ES-I3 (cell line): ENCODE data around the gene PDE7B.

Experiments
- H3K36me3 ChIP-seq: 2 replicates; pipeline ENCODE4 v1.6.1; 2013; ENCODE audit warnings: mild to moderate bottlenecking, low read length, control low read depth, moderate library complexity; ENCODE audit not compliant: insufficient read depth
- H3K4me1 ChIP-seq: 2 replicates; pipeline ENCODE4 v1.6.1; 2013; ENCODE audit warnings: mild to moderate bottlenecking, control low read depth, low read length; ENCODE audit not compliant: insufficient read depth
- H3K9ac ChIP-seq: 2 replicates; pipeline ENCODE4 v1.6.1; 2013; ENCODE audit warnings: low read depth, mild to moderate bottlenecking, low read length, moderate library complexity
- H3K9me3 ChIP-seq: 2 replicates; pipeline ENCODE4 v1.6.1; 2013; ENCODE audit warnings: mild to moderate bottlenecking, low read length, moderate library complexity; ENCODE audit not compliant: control insufficient read depth, insufficient read depth

PDE7B gene

GRCh38 chr6:135828021-135828420 is 23.5 kb upstream of the PDE7B start:
- H3K36me3 ChIP-seq = no peaks in the 10 kb centered on the region
- no peak overlapping the region for H3K9ac ChIP-seq
- 0 out of 2 replicates have a peak, but pooled peaks cover 4% of the 10 kb centered on the region for H3K4me1 ChIP-seq
- peaks cover 4% of the 10 kb centered on the region; the same call in 1 of the 2 replicates for H3K9me3 ChIP-seq

GRCh38 chr6:135830452-135830881 is 21.0 kb upstream of the PDE7B start:
- H3K9me3 ChIP-seq = no peaks in the 10 kb centered on the region
- H3K4me1 ChIP-seq = 0 out of 2 replicates have a peak, but pooled peaks cover 4% of the 10 kb centered on the region
- H3K36me3 ChIP-seq = no peaks in the 10 kb centered on the region
- no peak overlapping the region for H3K9ac ChIP-seq

DNA sequence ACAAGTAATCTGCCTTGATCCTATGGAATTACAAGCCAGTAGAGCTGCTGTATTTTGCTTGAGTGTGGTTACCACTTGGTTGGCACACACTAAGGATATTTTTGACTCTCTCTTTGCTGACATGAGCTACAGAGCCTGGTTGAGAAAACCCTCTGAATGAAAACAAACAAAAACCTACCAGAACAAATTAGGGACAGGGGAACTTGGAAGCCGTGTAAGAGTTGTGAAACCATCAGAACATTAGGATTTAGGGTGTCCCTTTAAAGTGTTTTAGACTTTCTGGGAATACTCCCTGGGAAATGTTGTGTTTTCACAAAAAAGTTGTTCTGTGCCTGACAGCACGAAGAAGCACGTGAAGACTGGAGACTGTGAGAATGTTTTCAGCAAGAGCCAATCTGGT is 20.5 kb upstream of the PDE7B start:
- H3K9ac ChIP-seq = no peak overlapping the region
- H3K36me3 ChIP-seq = no peaks in the 10 kb centered on the region
- no peaks in the 10 kb centered on the region for H3K9me3 ChIP-seq
- H3K4me1 ChIP-seq = 0 out of 2 replicates have a peak, but pooled peaks cover 4% of the 10 kb centered on the region

DNA sequence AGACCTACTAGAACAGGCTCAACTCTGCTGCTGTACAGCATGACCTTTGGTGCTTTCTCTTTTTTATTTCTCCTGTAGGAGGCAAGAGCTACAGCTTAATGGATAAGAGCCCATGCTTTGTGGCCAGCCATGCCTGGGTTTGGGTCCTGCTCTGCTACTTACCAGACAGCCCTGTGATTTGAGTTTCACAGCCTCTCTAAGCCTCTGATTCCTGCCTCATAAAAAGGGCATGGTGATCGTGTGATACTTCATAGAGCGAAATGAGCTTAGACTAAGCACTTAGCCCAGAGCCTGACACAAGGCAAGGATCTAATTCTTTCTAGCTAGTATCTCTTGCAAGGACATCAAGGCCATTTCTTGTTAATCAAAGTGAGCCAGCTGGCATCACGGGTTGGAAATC is 19.3 kb upstream of the PDE7B start:
- Histone ChIP-seq H3K36me3 (no peaks in the 10 kb centered on the region), H3K4me1 (no peaks in the 10 kb centered on the region), H3K9me3 (no peaks in the 10 kb centered on the region), H3K9ac (no peak overlapping the region)

- Histone ChIP-seq H3K9me3 (no peaks in the 10 kb centered on the region), H3K36me3 (no peaks in the 10 kb centered on the region)
Measured at GRCh38 chr6:135833771-135834170, 17.7 kb upstream of the PDE7B start.

GRCh38 chr6:135837735-135838449 is 13.6 kb upstream of the PDE7B start:
- peaks cover 4% of the 10 kb centered on the region; the same call in 1 of the 2 replicates for H3K4me1 ChIP-seq

More at GRCh38 chr6:135833771-135834170, 17.7 kb upstream of the PDE7B start:
- H3K9ac ChIP-seq = no peak overlapping the region
- H3K4me1 ChIP-seq = peaks cover 4% of the 10 kb centered on the region; the same call in 1 of the 2 replicates

GRCh38 chr6:135839121-135839520 is 12.4 kb upstream of the PDE7B start:
- peaks cover 4% of the 10 kb centered on the region; the same call in 1 of the 2 replicates for H3K4me1 ChIP-seq
- H3K36me3 ChIP-seq = no peaks in the 10 kb centered on the region
- H3K9me3 ChIP-seq = no peaks in the 10 kb centered on the region
- H3K9ac ChIP-seq = no peak overlapping the region

More at GRCh38 chr6:135837735-135838449, 13.6 kb upstream of the PDE7B start:
- Histone ChIP-seq H3K9me3 (no peaks in the 10 kb centered on the region), H3K9ac (no peak overlapping the region), H3K36me3 (no peaks in the 10 kb centered on the region)

DNA sequence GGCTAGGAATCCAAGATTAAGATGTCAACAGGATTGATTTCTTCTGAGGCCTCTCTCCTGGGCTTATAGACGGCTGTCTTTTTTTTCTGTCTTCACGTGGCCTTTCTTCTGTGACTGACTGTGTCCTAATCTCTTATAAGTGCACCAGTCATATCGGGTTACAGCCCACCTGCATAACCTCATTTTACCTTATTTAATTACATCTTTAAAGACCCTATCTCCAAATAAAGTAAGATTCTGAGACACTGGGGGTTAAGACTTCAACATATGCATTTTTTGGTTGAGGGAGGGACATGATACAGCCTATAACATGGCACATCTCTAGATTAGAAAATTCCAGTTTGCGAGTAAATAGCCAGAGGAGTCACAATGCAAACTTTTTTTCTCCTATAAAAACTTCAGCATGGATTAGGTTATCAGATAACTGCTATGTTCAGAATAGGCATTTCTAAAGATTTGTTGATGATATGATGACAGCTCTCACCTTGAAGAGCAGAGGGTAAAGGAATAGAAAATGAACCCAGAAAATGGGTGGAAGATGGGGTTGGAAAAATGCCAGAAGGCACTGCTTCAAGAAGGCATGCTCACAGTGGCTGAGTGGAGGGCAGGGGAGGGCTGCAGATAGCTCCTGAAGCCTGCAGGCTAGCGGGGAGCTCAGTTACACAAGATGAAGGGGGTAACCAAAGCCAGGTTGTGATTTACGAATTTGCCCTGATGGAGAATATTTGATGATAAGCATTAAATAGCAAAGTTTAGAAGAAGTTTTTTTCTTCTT is 8.7 kb upstream of the PDE7B start:
- Histone ChIP-seq H3K36me3 (no peaks in the 10 kb centered on the region), H3K9me3 (no peaks in the 10 kb centered on the region), H3K4me1 (peaks cover 1% of the 10 kb centered on the region; the same call in 1 of the 2 replicates), H3K9ac (no peak overlapping the region)

GRCh38 chr6:135850882-135851281 is 619 bp upstream of the PDE7B start:
- no peaks in the 10 kb centered on the region for H3K9me3 ChIP-seq
- peaks cover 19% of the 10 kb centered on the region for H3K4me1 ChIP-seq
- no peaks in the 10 kb centered on the region for H3K36me3 ChIP-seq
- H3K9ac ChIP-seq = no peak overlapping the region

DNA sequence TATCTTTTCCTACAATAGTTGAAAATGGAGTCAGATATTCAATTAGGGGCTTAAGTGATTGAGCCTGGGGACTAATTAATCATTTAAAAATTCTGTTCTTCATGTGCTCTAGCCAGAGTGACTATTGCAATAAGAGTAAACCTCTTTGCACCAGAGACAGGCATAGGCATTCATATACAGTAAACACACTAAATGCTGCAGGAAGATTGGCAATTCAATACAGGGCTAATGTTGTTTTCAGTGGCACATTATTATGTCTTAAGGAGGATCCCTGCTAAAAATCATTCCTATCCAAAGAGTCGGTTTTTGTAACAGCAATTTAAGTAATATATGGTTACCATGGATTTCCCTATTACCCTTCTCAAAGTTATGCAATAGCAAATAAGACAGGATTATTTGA is 1.2 kb downstream of the PDE7B start:
- Histone ChIP-seq H3K4me1 (peaks cover 19% of the 10 kb centered on the region), H3K9me3 (no peaks in the 10 kb centered on the region), H3K36me3 (no peaks in the 10 kb centered on the region), H3K9ac (no peak overlapping the region)

GRCh38 chr6:135853227-135853626 is 1.7 kb downstream of the PDE7B start:
- Histone ChIP-seq H3K9me3 (no peaks in the 10 kb centered on the region), H3K4me1 (peaks cover 19% of the 10 kb centered on the region), H3K9ac (no peak overlapping the region)

DNA sequence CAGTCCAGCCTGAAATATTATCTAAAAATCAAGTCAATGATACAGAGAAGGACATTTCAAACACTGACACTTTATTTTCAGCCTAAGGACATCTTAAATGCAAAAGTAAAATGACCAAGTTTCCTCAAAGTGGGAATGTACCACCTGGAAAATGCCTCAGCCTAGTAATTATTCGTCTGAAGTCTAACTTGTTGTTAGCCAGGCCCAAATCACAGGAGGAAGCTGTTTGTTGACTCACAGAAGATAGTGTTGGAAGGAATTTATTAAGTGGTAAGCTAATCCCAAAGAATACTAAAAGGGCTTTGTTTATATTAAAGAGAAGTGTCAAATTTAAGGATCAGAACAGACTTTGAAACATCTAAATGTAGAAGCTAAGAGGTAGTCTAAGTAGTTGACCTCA is 2.5 kb downstream of the PDE7B start:
- H3K4me1 ChIP-seq = peaks cover 19% of the 10 kb centered on the region
- H3K9ac ChIP-seq = no peak overlapping the region
- no peaks in the 10 kb centered on the region for H3K36me3 ChIP-seq
- no peaks in the 10 kb centered on the region for H3K9me3 ChIP-seq

More at GRCh38 chr6:135853227-135853626, 1.7 kb downstream of the PDE7B start:
- no peaks in the 10 kb centered on the region for H3K36me3 ChIP-seq

- Histone ChIP-seq H3K36me3 (no peaks in the 10 kb centered on the region), H3K9me3 (no peaks in the 10 kb centered on the region), H3K4me1 (peaks cover 19% of the 10 kb centered on the region), H3K9ac (no peak overlapping the region)
Measured at GRCh38 chr6:135854799-135855198, 3.3 kb downstream of the PDE7B start.

DNA sequence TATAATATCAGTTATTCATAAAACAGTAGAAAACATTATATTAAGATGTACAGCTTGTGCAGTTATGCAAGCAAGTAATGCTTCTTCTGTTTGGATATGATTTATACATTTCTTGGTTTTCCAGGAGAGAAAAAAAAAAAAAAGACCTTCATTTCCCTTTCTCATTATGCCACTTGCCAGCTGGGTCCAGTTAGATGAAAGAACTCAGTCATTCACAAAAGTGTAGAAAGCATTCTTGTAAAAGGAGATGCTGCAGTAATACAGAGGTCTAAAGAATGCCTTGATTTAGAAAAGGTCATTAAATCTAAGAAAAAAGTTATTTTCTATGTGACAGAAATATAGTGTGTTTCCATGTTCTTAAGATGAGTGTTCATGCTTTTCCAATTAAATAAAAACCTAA is 7.4 kb downstream of the PDE7B start:
- Histone ChIP-seq H3K9me3 (no peaks in the 10 kb centered on the region), H3K4me1 (no peaks in the 10 kb centered on the region)

DNA sequence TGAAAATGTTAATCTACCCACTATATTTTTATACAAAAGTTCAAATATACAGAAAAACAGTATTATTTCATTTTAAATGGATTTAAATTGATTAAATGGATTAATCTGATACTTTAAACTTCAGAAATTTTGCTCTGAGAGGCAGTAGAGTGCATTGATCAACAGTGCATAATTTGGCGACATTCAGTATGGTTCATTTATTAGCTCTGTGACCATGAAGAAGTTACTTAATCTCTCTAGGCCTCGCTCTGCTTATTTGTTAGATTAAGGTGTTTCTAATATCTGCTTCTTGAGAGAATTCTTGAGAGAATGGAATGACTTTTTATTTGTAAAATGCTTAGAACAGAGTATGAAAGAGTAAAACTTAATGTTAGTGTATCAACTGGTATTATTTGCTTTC is 8.9 kb downstream of the PDE7B start:
- Histone ChIP-seq H3K9ac (no peak overlapping the region), H3K9me3 (no peaks in the 10 kb centered on the region), H3K4me1 (no peaks in the 10 kb centered on the region), H3K36me3 (no peaks in the 10 kb centered on the region)

More for the DNA sequence above, 7.4 kb downstream of the PDE7B start:
- H3K9ac ChIP-seq = no peak overlapping the region
- no peaks in the 10 kb centered on the region for H3K36me3 ChIP-seq
